Hematopoietic multipotent progenitor cell treated with erythropoietin and hydrocortisone succinate and interleukin-3 and kit ligand, for 4 days (in vitro differentiated cells): ENCODE measurements around the gene CYP24A1.

Experiments used
- DNase-seq: peaks from one replicate; pipeline ENCODE4 v3.0.0-alpha.2; 2015

Gene CYP24A1

GRCh38 chr20:54172856-54173652, 732 bp downstream of the CYP24A1 start:
- DNase-seq: no peak

GRCh38 chr20:54172532-54172855, 1.3 kb downstream of the CYP24A1 start:
- no peak for DNase-seq

- no peak for DNase-seq
These were observed 2.8 kb downstream of the CYP24A1 start for GRCh38 chr20:54170963-54171362.

- DNase-seq: no peak
These were observed 3.7 kb downstream of the CYP24A1 start for GRCh38 chr20:54170026-54170471.

GRCh38 chr20:54168961-54169862, 4.6 kb downstream of the CYP24A1 start:
- no peak for DNase-seq

- no peak for DNase-seq
These were observed 5.6 kb downstream of the CYP24A1 start for GRCh38 chr20:54167909-54168872.

GRCh38 chr20:54166987-54167662, 6.7 kb downstream of the CYP24A1 start:
- no peak for DNase-seq

GRCh38 chr20:54165803-54166202, 8.0 kb downstream of the CYP24A1 start:
- no peak for DNase-seq

GRCh38 chr20:54165014-54165413, 8.8 kb downstream of the CYP24A1 start:
- DNase-seq: no peak

GRCh38 chr20:54163402-54163801, 10.4 kb downstream of the CYP24A1 start:
- DNase-seq: no peak

- no peak for DNase-seq
These were observed 11.3 kb downstream of the CYP24A1 start for GRCh38 chr20:54162378-54163009.

- DNase-seq: no peak
These were observed 12.0 kb downstream of the CYP24A1 start for GRCh38 chr20:54161821-54162149.

- DNase-seq: no peak
These were observed 12.6 kb downstream of the CYP24A1 start for GRCh38 chr20:54161008-54161820.

GRCh38 chr20:54160065-54161007, 13.4 kb downstream of the CYP24A1 start:
- no peak for DNase-seq

- DNase-seq: no peak
These were observed 14.8 kb downstream of the CYP24A1 start for GRCh38 chr20:54158856-54159418.

- DNase-seq: no peak
These were observed 15.6 kb downstream of the CYP24A1 start for GRCh38 chr20:54158226-54158625.

GRCh38 chr20:54156981-54157835, 16.6 kb downstream of the CYP24A1 start:
- DNase-seq: no peak

GRCh38 chr20:54156522-54156921, 17.3 kb downstream of the CYP24A1 start:
- DNase-seq: no peak
